ENCODE measurements around the gene FASN. TPM values are rescaled to one million over a fixed set of nuclear protein-coding genes. Genes with fewer than 3 reads are reported as not detected.

FASN gene
- total and polyA plus RNA-seq, 2 of the 13 experiments (the other 11 are each of a cell fraction or from before 2014, with no cell fraction given), result 51.7 to 101 TPM

DNA sequence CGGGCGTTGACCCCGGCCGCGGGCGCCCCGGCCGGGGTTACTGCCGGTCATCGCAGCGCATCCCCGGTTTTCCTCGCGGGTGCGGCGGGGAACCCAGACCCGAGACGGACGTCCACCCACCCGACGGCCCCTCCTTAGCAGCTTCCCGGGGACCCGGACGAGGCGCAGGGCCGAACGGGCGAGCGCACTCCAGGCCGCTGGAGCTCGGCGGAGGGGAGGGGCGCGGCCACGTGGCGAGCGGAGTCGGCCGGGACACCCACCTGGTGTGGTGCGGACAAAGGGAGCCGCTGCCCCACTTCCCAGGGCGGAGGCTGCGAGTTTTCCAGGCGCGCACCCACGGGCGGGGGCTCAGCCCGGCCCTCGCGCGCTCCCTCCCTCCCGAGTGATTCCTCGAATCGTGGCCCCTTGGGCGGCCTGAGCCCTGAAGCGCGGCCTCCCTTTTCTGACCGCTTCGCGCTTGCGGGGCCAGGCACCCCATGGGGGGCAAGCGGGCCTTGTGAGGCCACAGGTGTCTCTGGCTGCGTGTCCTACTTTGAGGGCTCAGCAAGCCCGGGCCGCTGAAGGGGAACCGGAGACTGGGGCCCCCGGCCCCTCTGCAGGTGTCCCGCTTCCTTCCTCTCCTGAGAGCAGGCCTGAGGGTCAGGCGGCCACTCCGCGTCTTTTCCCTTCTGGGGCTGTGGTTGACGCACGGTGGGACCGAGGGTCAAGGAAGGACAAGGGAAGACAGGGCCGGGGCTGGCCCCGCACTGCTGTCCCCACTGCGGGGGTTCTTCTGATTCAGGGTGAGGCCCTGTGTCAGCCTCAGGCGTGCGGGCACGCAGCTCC lies 1.1 kb upstream of the FASN start (continued):
- TF ChIP-seq REPIN1 (CRISPR knock-in tag; IDR thresholded peaks at IDR 0.05; ENCODE audit: borderline replicate concordance, low read depth), result peak; percentile 18
- no peak for TF ChIP-seq YEATS2 (CRISPR knock-in tag; IDR thresholded peaks at IDR 0.05; ENCODE audit: borderline replicate concordance)
- 0 out of 2 replicates have a peak, but pooled peaks have one; percentile 76 for TF ChIP-seq FLYWCH1 (CRISPR knock-in tag; IDR thresholded peaks at IDR 0.05)
- TF ChIP-seq, protein P1, sequence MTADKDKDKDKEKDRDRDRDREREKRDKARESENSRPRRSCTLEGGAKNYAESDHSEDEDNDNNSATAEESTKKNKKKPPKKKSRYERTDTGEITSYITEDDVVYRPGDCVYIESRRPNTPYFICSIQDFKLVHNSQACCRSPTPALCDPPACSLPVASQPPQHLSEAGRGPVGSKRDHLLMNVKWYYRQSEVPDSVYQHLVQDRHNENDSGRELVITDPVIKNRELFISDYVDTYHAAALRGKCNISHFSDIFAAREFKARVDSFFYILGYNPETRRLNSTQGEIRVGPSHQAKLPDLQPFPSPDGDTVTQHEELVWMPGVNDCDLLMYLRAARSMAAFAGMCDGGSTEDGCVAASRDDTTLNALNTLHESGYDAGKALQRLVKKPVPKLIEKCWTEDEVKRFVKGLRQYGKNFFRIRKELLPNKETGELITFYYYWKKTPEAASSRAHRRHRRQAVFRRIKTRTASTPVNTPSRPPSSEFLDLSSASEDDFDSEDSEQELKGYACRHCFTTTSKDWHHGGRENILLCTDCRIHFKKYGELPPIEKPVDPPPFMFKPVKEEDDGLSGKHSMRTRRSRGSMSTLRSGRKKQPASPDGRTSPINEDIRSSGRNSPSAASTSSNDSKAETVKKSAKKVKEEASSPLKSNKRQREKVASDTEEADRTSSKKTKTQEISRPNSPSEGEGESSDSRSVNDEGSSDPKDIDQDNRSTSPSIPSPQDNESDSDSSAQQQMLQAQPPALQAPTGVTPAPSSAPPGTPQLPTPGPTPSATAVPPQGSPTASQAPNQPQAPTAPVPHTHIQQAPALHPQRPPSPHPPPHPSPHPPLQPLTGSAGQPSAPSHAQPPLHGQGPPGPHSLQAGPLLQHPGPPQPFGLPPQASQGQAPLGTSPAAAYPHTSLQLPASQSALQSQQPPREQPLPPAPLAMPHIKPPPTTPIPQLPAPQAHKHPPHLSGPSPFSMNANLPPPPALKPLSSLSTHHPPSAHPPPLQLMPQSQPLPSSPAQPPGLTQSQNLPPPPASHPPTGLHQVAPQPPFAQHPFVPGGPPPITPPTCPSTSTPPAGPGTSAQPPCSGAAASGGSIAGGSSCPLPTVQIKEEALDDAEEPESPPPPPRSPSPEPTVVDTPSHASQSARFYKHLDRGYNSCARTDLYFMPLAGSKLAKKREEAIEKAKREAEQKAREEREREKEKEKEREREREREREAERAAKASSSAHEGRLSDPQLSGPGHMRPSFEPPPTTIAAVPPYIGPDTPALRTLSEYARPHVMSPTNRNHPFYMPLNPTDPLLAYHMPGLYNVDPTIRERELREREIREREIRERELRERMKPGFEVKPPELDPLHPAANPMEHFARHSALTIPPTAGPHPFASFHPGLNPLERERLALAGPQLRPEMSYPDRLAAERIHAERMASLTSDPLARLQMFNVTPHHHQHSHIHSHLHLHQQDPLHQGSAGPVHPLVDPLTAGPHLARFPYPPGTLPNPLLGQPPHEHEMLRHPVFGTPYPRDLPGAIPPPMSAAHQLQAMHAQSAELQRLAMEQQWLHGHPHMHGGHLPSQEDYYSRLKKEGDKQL (CRISPR knock-in tag; IDR thresholded peaks at IDR 0.05; ENCODE audit: low read depth), result no peak
- TF ChIP-seq ZNF121 (CRISPR knock-in tag; IDR thresholded peaks at IDR 0.05), result no peak
- no peak for TF ChIP-seq PLRG1 (conservative IDR thresholded peaks at IDR 0.05)
- TF ChIP-seq ZNF20 (CRISPR knock-in tag; IDR thresholded peaks at IDR 0.05), result no peak
- TF ChIP-seq ZNF619 (CRISPR knock-in tag; IDR thresholded peaks at IDR 0.05), result no peak
- TF ChIP-seq NBN (conservative IDR thresholded peaks at IDR 0.05), result no peak
- TF ChIP-seq RBM22 (optimal IDR thresholded peaks at IDR 0.05; ENCODE audit: low read length), result no peak
- TF ChIP-seq TP53 (CRISPR knock-in tag; conservative IDR thresholded peaks at IDR 0.05), result peak; percentile 31
- no peak for TF ChIP-seq ZNF713 (CRISPR knock-in tag; IDR thresholded peaks at IDR 0.05)
- TF ChIP-seq SRF (IDR thresholded peaks at IDR 0.05; ENCODE audit: low read depth, low read length), result no peak
- no peak for TF ChIP-seq ZNF350 (CRISPR knock-in tag; IDR thresholded peaks at IDR 0.05; ENCODE audit: borderline replicate concordance, low read depth)
- no peak for TF ChIP-seq ARNT (IDR thresholded peaks at IDR 0.05)
- TF ChIP-seq ZNF883 (CRISPR knock-in tag; IDR thresholded peaks at IDR 0.05; ENCODE audit: not compliant biosample characterization), result no peak
- TF ChIP-seq ONECUT2 (CRISPR knock-in tag; IDR thresholded peaks at IDR 0.05), result no peak
- TF ChIP-seq, protein P2, sequence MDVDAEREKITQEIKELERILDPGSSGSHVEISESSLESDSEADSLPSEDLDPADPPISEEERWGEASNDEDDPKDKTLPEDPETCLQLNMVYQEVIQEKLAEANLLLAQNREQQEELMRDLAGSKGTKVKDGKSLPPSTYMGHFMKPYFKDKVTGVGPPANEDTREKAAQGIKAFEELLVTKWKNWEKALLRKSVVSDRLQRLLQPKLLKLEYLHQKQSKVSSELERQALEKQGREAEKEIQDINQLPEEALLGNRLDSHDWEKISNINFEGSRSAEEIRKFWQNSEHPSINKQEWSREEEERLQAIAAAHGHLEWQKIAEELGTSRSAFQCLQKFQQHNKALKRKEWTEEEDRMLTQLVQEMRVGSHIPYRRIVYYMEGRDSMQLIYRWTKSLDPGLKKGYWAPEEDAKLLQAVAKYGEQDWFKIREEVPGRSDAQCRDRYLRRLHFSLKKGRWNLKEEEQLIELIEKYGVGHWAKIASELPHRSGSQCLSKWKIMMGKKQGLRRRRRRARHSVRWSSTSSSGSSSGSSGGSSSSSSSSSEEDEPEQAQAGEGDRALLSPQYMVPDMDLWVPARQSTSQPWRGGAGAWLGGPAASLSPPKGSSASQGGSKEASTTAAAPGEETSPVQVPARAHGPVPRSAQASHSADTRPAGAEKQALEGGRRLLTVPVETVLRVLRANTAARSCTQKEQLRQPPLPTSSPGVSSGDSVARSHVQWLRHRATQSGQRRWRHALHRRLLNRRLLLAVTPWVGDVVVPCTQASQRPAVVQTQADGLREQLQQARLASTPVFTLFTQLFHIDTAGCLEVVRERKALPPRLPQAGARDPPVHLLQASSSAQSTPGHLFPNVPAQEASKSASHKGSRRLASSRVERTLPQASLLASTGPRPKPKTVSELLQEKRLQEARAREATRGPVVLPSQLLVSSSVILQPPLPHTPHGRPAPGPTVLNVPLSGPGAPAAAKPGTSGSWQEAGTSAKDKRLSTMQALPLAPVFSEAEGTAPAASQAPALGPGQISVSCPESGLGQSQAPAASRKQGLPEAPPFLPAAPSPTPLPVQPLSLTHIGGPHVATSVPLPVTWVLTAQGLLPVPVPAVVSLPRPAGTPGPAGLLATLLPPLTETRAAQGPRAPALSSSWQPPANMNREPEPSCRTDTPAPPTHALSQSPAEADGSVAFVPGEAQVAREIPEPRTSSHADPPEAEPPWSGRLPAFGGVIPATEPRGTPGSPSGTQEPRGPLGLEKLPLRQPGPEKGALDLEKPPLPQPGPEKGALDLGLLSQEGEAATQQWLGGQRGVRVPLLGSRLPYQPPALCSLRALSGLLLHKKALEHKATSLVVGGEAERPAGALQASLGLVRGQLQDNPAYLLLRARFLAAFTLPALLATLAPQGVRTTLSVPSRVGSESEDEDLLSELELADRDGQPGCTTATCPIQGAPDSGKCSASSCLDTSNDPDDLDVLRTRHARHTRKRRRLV (CRISPR knock-in tag; IDR thresholded peaks at IDR 0.05), result no peak

All from HepG2 (cell line).